HG03439 (cell line): Measurements from ENCODE around the gene SNTG2.
"Not testable (repeated sequence)": the region's sequence is repeated elsewhere in the genome, so short reads cannot be mapped to it uniquely, and the experiment has no call there.

Experiments used
- ATAC-seq: cut with Tn5 transposase; IDR thresholded peaks from one replicate; pipeline ENCODE4 v1.9.1; 2021; ENCODE audit warnings: mild to moderate bottlenecking, moderate library complexity; ENCODE audit not compliant: unreplicated experiment

Gene SNTG2

DNA sequence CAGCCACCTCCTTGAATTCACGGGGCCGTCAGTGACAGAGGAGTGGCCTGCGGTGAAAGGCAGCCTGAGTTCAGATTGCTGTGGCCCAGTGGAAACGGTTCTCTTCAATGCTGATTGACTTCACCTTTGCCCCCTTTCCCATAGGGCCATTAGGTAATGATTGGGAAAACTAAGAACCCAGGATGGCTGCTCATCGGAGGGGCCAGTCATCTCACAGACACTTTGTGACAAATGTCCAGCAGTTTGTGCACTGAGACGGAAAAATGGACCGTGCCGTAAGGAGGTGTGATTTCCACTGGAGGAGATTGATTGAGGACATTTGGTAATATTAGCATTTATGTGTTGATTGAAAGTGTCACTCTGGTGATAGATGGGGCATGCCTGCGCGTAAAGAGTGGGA is 402.9 kb downstream of the SNTG2 start:
- ATAC-seq: no peak

DNA sequence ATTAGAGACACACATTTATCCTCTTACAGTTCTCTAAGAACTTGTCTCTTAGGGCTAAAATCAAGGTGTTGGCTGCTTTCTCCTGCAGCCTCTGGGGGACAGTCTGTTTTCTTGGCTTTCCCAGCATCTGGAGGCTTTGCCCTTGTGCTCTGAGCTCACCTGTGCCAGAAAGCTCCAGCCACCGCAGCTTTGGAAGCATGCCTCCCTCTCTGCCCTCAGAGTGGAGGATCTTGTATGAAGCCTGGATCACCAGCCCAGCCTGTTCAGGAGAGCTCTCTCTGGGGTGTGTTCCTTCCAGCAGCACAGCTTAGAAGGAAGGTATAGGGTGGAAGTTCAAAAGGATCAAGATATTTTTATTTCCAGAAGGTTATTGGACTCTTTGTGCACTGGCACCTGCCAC is 409.5 kb downstream of the SNTG2 start:
- ATAC-seq: no peak

DNA sequence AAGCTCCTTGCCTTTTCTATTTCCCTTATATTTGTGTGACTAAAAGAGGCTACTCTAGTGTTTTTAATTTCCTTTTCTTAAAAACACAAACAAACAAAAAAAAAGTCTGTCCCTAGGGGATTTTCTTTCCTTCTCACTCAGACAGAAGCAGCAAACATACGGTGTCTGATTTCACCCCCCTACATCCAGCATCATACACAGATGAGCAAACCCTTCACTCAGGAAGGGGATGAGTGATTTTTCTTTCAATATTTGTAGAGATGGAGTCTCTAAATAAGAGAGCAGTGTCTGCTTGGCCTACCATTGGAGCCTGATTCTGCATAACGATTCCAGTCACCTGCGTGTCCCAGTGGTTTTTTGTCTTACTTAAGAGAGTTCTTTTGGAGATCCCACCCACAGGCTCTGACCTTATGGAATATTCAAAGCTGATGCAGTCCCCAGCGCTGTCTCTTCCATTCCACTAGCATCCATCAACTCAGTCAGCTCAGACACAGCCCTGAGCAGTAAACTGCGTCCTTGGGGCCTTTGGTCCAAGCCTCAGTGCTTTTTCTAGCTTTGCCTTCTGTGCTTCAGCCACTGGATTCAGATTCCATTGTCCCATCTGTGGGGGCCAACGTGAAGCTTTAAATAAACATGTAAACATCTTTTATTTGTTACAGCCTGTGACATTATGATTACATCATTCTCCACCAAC is 410.1 kb downstream of the SNTG2 start:
- no peak for ATAC-seq

DNA sequence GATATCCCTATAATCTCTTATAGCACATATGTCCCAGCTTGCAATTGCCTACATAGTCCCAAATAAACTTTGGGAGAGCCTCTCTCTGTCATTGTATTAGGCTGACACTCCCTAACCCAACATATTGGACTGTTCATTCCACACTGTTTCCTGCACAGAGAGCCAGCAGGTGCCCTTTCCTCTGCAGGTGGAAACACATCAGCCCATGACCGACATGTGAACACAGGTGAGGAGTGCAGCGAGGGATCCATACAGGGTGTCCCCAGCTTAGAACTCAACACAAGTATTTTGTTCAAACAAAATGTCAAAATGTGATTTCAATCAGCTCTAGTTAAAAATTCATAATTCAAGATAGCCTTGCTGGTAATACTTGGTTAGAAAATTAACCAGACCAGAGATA is 412.7 kb downstream of the SNTG2 start:
- no peak for ATAC-seq

DNA sequence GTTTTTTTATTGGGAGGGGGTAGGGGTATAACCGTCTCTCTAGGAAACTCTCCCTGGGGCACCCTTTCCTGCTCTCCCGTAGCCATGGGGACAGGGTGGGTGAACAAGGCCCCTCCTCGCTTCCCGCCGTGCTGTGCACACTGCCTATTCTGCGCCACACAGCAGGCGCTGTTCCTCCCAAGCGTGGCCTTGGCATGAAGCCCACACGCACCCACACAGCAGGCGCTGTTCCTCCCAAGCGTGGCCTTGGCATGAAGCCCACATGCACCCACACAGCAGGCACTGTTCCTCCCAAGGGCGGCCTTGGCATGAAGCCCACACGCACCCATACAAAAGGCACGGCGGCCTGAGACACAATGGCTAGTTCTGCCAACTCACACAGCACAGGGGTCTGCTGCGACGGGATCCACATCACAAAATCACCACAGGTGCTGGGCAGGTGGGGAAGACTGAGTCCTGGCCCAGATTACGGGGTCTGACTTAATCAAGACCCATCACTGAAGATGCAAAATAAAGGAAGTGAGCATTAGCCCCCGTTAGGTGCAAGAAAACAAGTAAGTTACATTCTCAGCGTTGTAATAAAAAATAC is 416.0 kb downstream of the SNTG2 start:
- ATAC-seq: no peak

DNA sequence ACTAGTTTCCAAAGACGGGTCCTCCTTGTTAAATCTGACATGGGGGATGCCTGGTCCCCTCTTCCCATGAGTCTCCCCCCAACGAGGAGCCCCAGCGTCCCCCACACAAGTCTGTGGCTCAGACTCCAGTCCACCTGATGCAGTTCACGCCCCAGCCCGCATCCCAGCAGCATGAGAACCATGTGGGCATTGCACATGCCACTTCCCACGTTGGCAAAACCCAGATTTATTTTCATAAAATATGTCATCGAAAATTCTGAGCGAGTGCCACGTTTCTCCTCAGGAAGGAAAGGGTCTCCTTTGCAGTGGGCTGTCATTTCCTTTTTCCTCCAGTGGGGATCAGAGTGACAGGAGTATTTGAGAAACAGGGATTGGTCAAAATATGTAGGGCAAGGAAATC is 417.0 kb downstream of the SNTG2 start:
- no peak for ATAC-seq

DNA sequence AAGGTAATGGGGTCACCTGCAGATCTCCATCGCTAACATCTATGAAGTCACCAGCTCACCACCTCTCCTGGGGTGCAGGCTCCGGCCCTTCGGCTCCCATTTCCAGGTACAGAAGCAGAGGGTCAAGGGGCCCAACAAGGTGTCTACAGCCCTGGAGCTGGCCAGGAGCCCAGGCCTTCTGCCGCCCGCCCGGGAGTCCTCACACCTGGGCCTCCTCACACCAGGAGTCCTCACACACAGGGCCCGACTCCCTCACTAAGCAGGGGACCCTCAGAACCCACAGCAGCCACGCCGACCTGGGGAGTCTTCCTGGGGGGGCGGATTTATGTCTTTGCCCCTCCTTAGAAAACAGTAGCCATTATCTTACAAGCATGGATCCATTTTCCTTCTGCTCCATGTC is 419.3 kb downstream of the SNTG2 start:
- ATAC-seq: no peak

DNA sequence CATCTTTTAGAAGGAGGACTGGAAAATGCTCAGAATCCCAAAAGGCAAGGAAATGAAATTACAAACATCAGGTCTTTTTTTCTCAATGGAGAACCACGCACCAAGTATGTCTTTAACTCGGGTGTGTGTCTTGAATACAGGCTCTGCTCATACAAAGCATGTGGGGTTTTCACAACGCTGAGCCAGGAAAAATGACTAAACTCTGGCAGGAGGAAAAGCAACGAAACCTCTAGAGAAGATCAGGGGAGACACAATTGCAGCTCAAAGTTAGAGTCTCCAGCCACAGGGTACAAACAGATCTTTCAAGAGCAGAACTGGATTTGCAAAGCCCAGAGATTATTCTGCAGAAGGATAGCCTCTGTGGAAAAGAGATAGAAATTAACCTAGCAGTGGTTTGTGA is 419.8 kb downstream of the SNTG2 start:
- no peak for ATAC-seq

DNA sequence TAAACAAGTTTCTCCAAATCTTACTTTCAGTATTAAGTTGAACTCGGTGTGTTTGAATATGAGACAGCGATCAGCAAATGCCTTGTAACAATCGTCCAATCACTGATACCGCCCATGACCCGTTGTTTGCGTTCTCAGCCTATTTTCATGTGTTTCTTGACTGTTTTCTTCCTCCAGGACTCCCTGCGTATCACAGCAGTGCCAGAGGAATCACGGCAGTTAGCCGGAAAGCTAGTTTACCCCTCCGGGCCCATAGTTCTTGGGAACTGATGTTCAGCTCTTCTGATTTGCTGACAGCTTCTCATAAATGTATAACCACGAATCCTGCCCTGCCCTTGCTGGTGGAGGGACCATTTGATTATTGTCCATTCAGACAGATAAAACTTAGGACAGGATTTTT is 420.4 kb downstream of the SNTG2 start:
- no peak for ATAC-seq

DNA sequence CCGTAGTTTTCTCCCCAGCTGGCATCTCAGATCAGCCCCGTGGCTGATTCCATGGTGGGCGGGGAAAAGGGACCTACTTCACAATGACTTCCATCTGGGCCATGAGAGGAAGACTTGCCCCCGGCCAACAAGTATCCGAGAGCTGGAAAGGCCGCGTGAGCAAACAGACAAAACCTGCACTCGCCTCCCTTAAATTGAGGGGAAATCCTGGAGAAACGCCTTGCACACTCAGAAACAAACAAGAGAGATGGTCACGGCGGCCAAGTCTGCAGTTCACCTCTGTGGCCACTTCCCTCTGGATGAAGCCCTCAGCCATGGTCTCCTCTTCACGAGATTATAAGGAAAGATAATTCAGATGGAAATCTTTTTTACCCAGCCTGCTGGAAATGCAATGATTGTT is 423.2 kb downstream of the SNTG2 start:
- ATAC-seq: no peak

DNA sequence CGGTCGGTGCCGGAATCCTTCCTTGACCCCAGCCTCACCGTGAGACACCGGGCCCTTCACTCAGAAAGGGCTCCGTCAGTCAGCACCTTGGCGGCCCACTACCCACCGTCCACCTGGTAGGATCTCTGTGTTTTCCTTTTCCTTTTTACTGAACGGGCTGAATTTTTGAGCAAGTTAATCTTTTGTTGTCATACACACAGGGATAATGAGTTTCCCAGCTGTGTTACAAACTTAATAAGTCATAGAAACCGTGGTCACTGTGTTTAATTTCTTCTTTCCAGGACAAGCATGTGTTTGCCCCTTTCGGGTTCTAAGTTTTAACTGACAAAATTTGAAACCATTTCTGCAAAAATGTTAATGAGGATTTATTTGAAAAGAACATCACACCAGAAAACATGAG is 423.6 kb downstream of the SNTG2 start:
- ATAC-seq: no peak

DNA sequence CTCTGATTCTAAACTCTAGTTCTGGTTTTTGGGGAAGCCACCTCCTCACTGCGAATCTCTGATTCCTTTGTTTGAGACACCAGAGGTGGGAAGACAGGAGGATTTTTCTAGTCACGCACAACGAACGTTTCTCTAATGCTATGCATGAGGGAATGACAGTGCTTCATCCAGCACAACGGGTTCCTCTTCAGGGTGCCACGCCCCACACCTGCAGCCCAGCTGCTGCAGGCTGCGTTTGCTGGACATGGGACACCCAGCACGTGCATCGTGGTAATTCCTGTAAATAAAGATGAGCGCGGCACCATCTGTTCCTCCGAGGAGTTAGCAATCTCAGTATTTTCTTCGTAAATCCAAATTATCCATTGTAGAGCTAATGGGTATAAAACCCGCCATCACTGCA is 425.1 kb downstream of the SNTG2 start:
- no peak for ATAC-seq

DNA sequence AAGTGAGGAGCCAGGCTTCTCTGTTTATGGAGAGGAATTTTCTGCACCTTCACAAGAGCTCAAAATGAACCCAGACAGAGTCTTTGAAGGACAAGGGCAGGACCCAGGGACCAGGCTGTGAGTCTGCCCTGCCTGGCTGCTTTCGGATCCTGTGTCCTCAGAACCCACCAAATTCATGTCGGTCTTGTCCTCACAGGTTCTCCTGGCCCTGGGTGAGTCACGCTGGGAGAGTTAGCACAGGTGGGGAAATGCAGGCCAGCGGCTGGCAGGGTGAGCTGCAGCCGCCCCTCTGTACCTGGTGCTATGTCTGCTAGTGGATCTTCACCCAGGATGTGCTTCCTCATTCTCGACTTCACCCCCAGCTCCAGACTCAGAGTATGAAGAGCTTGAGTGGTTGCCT is 426.8 kb downstream of the SNTG2 start:
- ATAC-seq: no peak

DNA sequence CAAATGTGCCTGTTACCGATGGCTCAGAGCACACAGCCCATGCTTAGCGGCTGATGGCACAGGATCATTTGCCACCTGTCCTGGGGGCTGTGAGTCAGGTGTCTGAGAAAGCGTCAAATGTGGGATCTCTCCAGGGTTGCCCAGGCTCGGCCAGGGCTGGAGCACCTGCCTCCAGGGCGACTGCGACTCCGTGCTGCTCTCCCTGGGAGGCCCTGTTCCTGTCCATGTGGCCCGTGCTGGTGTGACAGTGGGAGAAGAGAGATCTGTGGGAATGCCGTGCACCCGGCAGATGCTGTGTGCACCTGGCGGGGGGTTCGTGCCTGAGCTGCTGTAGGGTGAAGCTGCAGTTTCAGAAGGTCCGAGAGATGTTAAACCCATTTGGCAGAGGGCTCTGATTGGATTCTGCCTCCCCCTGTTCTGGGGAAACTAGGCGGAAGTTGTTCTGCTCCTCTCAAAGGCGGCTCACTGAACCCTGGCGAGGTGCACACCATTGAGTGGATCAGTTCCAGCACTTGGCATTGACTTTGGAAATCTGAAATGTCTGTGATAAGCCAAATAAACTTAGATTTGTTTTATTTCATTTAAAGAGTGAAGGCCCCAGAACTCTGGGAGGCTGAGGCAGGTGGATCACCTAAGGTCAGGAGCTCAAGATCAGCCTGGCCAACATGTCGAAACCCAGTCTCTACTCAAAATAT is 428.0 kb downstream of the SNTG2 start:
- ATAC-seq: no peak

DNA sequence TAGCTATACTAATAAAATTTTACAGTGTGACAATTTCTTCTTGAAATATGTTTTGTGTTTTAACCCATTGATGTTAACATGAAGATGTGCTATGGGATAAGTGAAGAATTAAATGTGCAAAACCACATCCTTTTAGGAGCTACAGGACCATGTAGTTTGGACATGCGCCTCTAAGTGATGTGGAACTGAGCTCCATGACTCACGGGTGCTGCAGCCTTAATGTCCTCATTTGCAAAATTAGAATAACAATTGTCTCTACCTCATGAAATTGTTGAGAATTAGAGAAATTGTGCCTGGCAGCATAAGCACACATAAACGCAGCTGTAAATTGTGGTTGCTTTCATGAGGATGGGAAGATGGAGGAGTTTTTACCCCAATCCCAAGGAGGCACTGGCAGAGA is 431.0 kb downstream of the SNTG2 start:
- ATAC-seq: no peak

DNA sequence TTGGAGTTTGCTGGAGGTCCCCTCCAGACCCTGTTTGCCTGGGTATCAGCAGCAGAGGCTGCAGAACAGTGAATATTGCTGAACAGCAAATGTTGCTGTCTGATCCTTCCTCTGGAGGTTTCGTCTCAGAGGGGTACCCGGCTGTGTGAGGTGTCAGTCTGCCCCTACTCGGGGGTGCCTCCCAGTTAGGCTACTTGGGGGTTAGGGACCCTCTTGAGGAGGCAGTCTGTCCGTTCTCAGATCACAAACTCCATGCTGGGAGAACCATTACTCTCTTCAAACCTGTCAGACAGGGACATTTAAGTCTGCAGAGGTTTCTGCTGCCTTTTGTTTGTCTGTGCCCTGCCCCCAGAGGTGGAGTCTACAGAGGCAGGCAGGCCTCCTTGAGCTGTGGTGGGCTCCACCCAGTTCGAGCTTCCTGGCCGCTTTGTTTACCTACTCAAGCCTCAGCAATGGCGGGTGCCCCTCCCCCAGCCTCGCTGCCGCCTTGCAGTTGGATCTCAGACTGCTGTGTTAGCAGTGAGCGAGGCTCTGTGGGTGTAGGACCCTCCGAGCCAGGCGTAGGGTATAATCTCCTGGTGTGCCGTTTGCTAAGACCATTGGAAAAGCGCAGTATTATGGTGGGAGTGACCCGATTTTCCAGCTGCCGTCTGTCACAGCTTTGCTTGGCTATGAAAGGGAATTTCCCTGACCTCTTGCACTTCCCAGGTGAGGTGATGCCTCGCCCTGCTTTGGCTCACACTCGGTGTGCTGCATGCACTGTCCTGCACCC is 437.5 kb downstream of the SNTG2 start:
- not testable (repeated sequence) for ATAC-seq

DNA sequence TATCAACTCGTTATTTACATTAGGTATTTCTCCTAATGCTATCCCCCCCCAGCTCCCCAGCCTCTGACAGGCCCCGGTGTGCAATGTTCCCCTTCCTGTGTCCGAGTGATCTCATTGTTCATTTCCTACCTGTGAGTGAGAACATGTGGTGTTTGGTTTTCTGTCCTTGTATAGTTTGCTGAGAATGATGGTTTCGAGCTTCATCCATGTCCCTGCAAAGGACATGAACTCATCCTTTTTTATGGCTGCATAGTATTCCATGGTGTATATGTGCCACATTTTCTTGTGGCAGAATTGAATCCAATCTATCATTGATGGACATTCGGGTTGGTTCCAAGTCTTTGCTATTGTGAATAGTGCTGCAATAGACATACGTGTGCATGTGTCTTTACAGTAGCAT is 439.5 kb downstream of the SNTG2 start:
- not testable (repeated sequence) for ATAC-seq

DNA sequence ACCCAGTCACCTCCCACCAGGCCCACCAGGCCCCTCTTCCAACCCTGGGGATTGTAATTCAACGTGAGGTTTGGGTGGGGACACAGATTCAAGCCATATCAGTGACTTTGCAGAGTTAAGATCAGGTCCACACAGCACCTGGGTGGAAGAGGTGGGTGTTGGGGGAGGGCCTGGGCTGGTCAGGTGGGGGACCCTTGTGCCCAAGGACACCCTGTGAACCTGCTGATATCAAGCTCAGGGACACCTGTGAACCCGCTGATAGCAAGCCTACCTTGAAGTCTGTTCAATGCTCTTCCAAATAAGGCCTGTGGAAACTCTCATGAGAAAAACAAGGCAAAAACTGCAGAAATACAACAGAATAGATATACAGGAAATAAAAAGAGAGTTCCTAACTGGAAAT is 442.7 kb downstream of the SNTG2 start:
- ATAC-seq: no peak

DNA sequence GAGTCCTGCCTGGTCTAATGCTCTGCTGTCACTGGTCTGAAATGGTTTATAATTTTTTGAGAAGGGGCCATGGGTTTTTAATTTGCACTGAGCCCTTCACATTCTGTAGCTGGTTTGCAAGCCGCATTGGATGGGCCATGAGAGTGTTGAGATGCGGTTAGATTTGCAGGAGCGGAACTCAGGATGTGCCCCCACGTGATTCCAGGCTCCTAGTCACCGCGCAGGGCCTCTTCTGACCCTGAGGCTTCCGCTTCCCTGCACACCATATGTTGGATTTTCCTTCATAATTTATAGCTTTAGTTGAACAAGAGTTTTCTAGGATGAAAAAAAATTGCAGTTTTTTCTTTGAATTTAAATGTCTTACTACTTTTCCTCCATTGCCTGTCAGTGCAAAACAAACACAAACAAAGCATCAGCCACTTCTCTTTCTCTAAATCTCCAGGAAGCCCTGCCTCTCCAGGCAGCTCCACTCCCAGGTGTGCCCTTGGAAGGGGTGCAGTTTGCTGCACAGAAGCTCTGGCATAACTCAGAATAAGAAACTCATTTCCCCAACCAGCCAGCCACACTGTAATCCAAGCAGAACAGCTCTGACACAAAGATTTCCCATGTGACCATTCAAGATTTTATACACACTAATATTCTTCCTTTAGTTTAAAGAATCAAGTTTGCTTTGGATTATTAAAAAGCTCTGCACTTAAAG is 444.2 kb downstream of the SNTG2 start:
- no peak for ATAC-seq

DNA sequence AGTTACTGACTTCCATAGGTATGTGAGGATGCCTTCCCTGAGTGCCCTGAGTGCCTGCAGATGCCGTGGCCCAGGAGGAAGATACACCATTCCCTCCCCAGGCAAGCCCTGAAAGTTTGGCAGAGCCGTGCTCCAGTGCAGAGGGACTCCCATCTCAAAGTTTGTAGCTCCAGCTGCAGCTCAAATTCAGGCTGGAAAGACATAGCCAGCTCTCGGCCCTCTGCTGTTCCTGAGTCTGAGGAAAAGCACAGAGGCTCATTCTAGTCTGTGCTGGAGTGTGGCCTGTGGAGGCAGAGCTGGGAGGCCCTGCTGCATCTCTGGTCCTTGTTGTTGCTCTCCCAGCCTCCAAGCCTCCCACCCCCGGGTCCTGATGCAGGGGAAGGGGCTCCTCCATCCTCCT is 446.7 kb downstream of the SNTG2 start:
- no peak for ATAC-seq

DNA sequence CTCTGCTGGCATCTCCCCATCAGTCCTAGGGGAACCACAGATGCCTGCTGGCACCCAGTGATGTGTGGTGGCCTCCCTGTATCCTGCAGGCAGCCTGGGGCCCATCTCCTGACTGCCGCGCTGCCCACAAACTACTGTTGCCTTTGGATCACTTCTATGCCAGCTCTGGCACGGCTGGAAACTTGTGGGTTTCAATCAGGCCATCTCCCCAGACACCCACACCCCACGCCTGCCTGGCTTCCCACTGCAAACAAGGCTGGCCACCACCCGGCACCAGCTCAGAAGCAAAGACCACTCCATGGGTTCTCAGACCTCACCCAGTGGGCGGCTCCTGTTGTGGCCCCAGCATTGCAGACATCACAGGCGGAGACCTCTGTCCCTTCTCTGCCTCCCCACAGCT is 447.5 kb downstream of the SNTG2 start:
- ATAC-seq: no peak
